Astrocyte (in vitro differentiated cells and primary cell): Measurements from ENCODE around the gene DDX1. TPM values are rescaled to one million over a fixed set of nuclear protein-coding genes. Genes with fewer than 3 reads are reported as not detected.

Experiments
- DNase-seq: peaks from one replicate; pipeline ENCODE4 v3.0.0-alpha.2; 2010; ENCODE audit warnings: low read depth
- FAIRE-seq: peaks from 2 replicates; lab custom pipeline; 2011; peaks lifted over from hg19 to GRCh38; lab: Jason Lieb, UNC
- H2AFZ ChIP-seq: 2 replicates; pipeline ENCODE4 v1.6.0; 2012; ENCODE audit warnings: low read depth, low read length, inconsistent platforms
- H3K27ac ChIP-seq: 2 replicates; pipeline ENCODE4 v1.5.1; 2011; ENCODE audit warnings: low read depth, low read length, inconsistent platforms
- H3K27me3 ChIP-seq: 2 replicates; pipeline ENCODE4 v1.6.0; 2011; ENCODE audit warnings: low read length, inconsistent platforms; ENCODE audit not compliant: insufficient read depth
- H3K36me3 ChIP-seq: 2 replicates; pipeline ENCODE4 v1.5.1; 2011; ENCODE audit warnings: low read length, inconsistent platforms; ENCODE audit not compliant: insufficient read depth
- H3K4me1 ChIP-seq: 2 replicates; pipeline ENCODE4 v1.5.1; 2011; ENCODE audit warnings: low read length, inconsistent platforms; ENCODE audit not compliant: insufficient read depth
- H3K4me2 ChIP-seq: 2 replicates; pipeline ENCODE4 v1.6.0; 2012; ENCODE audit warnings: low read length, inconsistent platforms
- H3K4me3 ChIP-seq: 2 replicates; pipeline ENCODE4 v1.5.1; 2011; ENCODE audit warnings: low read depth, mild to moderate bottlenecking, low read length, inconsistent platforms; ENCODE audit not compliant: insufficient read depth
- H3K79me2 ChIP-seq: 2 replicates; pipeline ENCODE4 v1.6.0; 2012; ENCODE audit warnings: mild to moderate bottlenecking, low read length, inconsistent platforms; ENCODE audit not compliant: insufficient read depth
- H3K9ac ChIP-seq: 2 replicates; pipeline ENCODE4 v1.6.0; 2012; ENCODE audit warnings: mild to moderate bottlenecking, low read length, inconsistent platforms
- H3K9me3 ChIP-seq: 2 replicates; pipeline ENCODE4 v1.5.1; 2012; ENCODE audit warnings: low read depth, mild to moderate bottlenecking, low read length, inconsistent platforms; ENCODE audit not compliant: insufficient read depth
- H4K20me1 ChIP-seq: 2 replicates; pipeline ENCODE4 v1.6.0; 2012; ENCODE audit warnings: low read length, inconsistent platforms; ENCODE audit not compliant: insufficient read depth
- H3K27ac Mint-ChIP-seq: one replicate; pipeline ENCODE4 v1.8.0; 2021; ENCODE audit warnings: mild to moderate bottlenecking, mixed read lengths; ENCODE audit not compliant: unreplicated experiment
- H3K27me3 Mint-ChIP-seq: one replicate; pipeline ENCODE4 v1.8.0; 2021; ENCODE audit warnings: low read depth, mixed read lengths; ENCODE audit not compliant: unreplicated experiment
- H3K36me3 Mint-ChIP-seq: one replicate; pipeline ENCODE4 v1.8.0; 2021; ENCODE audit warnings: low read depth, mixed read lengths; ENCODE audit not compliant: unreplicated experiment
- H3K4me1 Mint-ChIP-seq: one replicate; pipeline ENCODE4 v1.8.0; 2021; ENCODE audit warnings: low read depth, mixed read lengths; ENCODE audit not compliant: unreplicated experiment
- H3K4me3 Mint-ChIP-seq: one replicate; pipeline ENCODE4 v1.8.0; 2021; ENCODE audit warnings: mild to moderate bottlenecking, moderate library complexity, mixed read lengths; ENCODE audit not compliant: unreplicated experiment
- H3K9me3 Mint-ChIP-seq: one replicate; pipeline ENCODE4 v1.8.0; 2021; ENCODE audit warnings: mild to moderate bottlenecking, mixed read lengths; ENCODE audit not compliant: unreplicated experiment
- EZH2 ChIP-seq: IDR thresholded peaks from 2 replicates; pipeline ENCODE4 v1.6.1; 2012; ENCODE audit warnings: mild to moderate bottlenecking, low read length, inconsistent platforms; ENCODE audit not compliant: insufficient read depth
- total RNA-seq: library from RNA; stranded (reverse); gene quantifications from 2 replicates; pipeline ENCODE4 v1.2.1, GENCODE V29; 2021
- TF ChIP-seq, protein P1 (sequence below): IDR thresholded peaks from 2 replicates; pipeline ENCODE4 v1.5.1; 2011; ENCODE audit warnings: low read depth, mild to moderate bottlenecking, inconsistent platforms, low read length, moderate library complexity; ENCODE audit not compliant: insufficient read depth

Gene DDX1
- total RNA-seq, 1 donor from 2014 or later, result 146 TPM

- Histone ChIP-seq H3K4me2 (peak overlapping the region; percentile 93), H3K27ac (peak overlapping the region; percentile 94), H2AFZ (peak overlapping the region; percentile 93)
Measured at GRCh38 chr2:15562354-15563031, 29.2 kb upstream of the DDX1 start.

DNA sequence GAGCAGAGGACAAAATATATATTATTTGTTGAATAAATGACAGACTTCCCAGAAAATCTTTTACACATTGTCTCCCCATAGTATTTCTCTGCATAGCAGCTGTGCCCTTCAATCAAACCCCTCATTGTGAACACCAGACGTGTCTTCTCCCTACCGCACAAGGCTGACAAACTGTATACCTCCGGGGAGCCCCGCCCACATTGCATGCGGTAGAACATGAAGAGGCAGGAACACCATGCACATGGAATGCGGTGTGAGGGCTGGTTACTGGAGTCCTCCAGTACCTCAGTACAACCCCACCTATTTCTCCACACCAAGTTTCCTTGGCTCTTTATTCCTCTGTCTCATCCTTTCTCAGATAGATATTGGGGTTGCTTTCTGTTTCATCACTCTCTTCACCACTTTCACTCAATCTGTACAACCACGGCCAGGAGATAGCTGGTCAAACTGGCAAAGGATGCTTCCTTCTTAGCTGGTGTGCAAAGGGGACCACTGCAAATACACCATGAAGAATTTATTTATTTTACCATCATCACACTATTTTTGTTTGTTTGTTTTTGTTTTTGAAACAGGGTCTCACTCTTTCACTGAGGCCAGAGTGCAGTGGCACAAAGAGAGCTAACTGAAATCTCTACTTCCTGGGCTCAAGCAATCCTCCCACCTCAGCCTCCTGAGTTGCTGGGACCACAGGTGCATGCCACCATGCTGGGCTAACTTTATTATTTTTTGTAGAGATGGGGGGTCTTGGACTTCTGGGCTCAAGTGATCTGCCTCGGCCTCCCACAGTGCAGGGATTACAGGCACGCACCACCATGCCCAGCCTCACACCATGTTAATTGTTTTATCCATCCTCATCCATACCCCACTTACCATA is 28.2 kb upstream of the DDX1 start:
- peak overlapping the region; percentile 59 for H3K27ac Mint-ChIP-seq
- H3K9me3 Mint-ChIP-seq, result no peaks in the 10 kb centered on the region
- peaks cover 2% of the 10 kb centered on the region for H3K36me3 Mint-ChIP-seq
- H3K4me3 Mint-ChIP-seq, result no peak overlapping the region
- Histone ChIP-seq H3K27me3 (no peaks in the 10 kb centered on the region), H3K4me3 (no peak overlapping the region), H3K4me1 (peaks cover 5% of the 10 kb centered on the region), H3K9me3 (no peaks in the 10 kb centered on the region), H3K4me2 (no peak overlapping the region), H3K79me2 (peaks cover 29% of the 10 kb centered on the region), H2AFZ (no peak overlapping the region), H3K9ac (no peak overlapping the region), H4K20me1 (peaks cover 9% of the 10 kb centered on the region), H3K36me3 (no peaks in the 10 kb centered on the region), H3K27ac (no peak overlapping the region)
- DNase-seq (no peak), FAIRE-seq (no peak)
- no peaks in the 10 kb centered on the region for H3K27me3 Mint-ChIP-seq
- peaks cover 20% of the 10 kb centered on the region for H3K4me1 Mint-ChIP-seq
- TF ChIP-seq, protein P1, sequence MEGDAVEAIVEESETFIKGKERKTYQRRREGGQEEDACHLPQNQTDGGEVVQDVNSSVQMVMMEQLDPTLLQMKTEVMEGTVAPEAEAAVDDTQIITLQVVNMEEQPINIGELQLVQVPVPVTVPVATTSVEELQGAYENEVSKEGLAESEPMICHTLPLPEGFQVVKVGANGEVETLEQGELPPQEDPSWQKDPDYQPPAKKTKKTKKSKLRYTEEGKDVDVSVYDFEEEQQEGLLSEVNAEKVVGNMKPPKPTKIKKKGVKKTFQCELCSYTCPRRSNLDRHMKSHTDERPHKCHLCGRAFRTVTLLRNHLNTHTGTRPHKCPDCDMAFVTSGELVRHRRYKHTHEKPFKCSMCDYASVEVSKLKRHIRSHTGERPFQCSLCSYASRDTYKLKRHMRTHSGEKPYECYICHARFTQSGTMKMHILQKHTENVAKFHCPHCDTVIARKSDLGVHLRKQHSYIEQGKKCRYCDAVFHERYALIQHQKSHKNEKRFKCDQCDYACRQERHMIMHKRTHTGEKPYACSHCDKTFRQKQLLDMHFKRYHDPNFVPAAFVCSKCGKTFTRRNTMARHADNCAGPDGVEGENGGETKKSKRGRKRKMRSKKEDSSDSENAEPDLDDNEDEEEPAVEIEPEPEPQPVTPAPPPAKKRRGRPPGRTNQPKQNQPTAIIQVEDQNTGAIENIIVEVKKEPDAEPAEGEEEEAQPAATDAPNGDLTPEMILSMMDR, result no peak
- TF ChIP-seq EZH2, result no peak

More at GRCh38 chr2:15562354-15563031, 29.2 kb upstream of the DDX1 start:
- peaks cover 15% of the 10 kb centered on the region for H4K20me1 ChIP-seq
- H3K4me3 ChIP-seq, result peak overlapping the region; percentile 96
- Mint-ChIP-seq H3K27ac (peak overlapping the region; percentile 100), H3K36me3 (peaks cover 2% of the 10 kb centered on the region), H3K9me3 (no peaks in the 10 kb centered on the region), H3K27me3 (no peaks in the 10 kb centered on the region), H3K4me1 (peaks cover 20% of the 10 kb centered on the region), H3K4me3 (peak overlapping the region; percentile 99)
- no peak for DNase-seq
- TF ChIP-seq, protein P1, result no peak
- no peak for TF ChIP-seq EZH2
- H3K4me1 ChIP-seq, result peaks cover 5% of the 10 kb centered on the region
- H3K9me3 ChIP-seq, result no peaks in the 10 kb centered on the region
- no peaks in the 10 kb centered on the region for H3K36me3 ChIP-seq
- no peaks in the 10 kb centered on the region for H3K27me3 ChIP-seq
- no peak for FAIRE-seq
- H3K79me2 ChIP-seq, result peaks cover 38% of the 10 kb centered on the region
- H3K9ac ChIP-seq, result peak overlapping the region; percentile 94
